ENCODE results near the gene CCDC174.
"Not testable (repeated sequence)": the region's sequence is repeated elsewhere in the genome, so short reads cannot be mapped to it uniquely, and the experiment has no call there.

CCDC174 gene

GRCh38 chr3:14647976-14648955, 3.3 kb upstream of the CCDC174 start:
- no peak for FAIRE-seq
- no peak for DNase-seq (ENCODE audit: extremely low spot score, insufficient read length, low read depth)

GRCh38 chr3:14649466-14649865, 2.1 kb upstream of the CCDC174 start:
- DNase-seq (ENCODE audit: extremely low spot score, insufficient read length, low read depth), result no peak
- FAIRE-seq, result no peak

- DNase-seq (ENCODE audit: extremely low spot score, insufficient read length, low read depth) (no peak), FAIRE-seq (no peak)
Observed at GRCh38 chr3:14650193-14650592, 1.4 kb upstream of the CCDC174 start.

GRCh38 chr3:14652360-14652907, 872 bp downstream of the CCDC174 start:
- not testable (repeated sequence) for DNase-seq (ENCODE audit: extremely low spot score, insufficient read length, low read depth)

GRCh38 chr3:14657579-14657978, 6.0 kb downstream of the CCDC174 start:
- DNase-seq (ENCODE audit: extremely low spot score, insufficient read length, low read depth), result no peak
- FAIRE-seq, result no peak

More at GRCh38 chr3:14652360-14652907, 872 bp downstream of the CCDC174 start:
- not testable (repeated sequence) for FAIRE-seq

- DNase-seq (ENCODE audit: extremely low spot score, insufficient read length, low read depth) (no peak), FAIRE-seq (no peak)
Observed at GRCh38 chr3:14658978-14659377, 7.4 kb downstream of the CCDC174 start.

- no peak for FAIRE-seq
Observed at GRCh38 chr3:14660942-14661341, 9.4 kb downstream of the CCDC174 start.

GRCh38 chr3:14663396-14664135, 12.0 kb downstream of the CCDC174 start:
- FAIRE-seq (no peak), DNase-seq (ENCODE audit: extremely low spot score, insufficient read length, low read depth) (no peak)

More at GRCh38 chr3:14660942-14661341, 9.4 kb downstream of the CCDC174 start:
- DNase-seq (ENCODE audit: extremely low spot score, insufficient read length, low read depth), result no peak

- no peak for FAIRE-seq
- DNase-seq (ENCODE audit: extremely low spot score, insufficient read length, low read depth), result no peak
Observed at GRCh38 chr3:14664170-14664569, 12.6 kb downstream of the CCDC174 start.

GRCh38 chr3:14672588-14672987, 21.0 kb downstream of the CCDC174 start:
- DNase-seq (ENCODE audit: extremely low spot score, insufficient read length, low read depth), result no peak

GRCh38 chr3:14674841-14675240, 23.3 kb downstream of the CCDC174 start, which contains the start of gene C3orf20:
C3orf20 (plus strand) TSS chr3:14675141; CDS start chr3:14682714, 7,573 bp downstream.
- FAIRE-seq, result no peak

More at GRCh38 chr3:14672588-14672987, 21.0 kb downstream of the CCDC174 start:
- FAIRE-seq, result no peak

GRCh38 chr3:14676881-14677280, 25.3 kb downstream of the CCDC174 start:
- no peak for FAIRE-seq
- DNase-seq (ENCODE audit: extremely low spot score, insufficient read length, low read depth), result no peak

More at GRCh38 chr3:14674841-14675240, 23.3 kb downstream of the CCDC174 start, which contains the start of gene C3orf20:
- no peak for DNase-seq (ENCODE audit: extremely low spot score, insufficient read length, low read depth)

- FAIRE-seq (peak; percentile 36), DNase-seq (ENCODE audit: extremely low spot score, insufficient read length, low read depth) (no peak)
Observed at GRCh38 chr3:14678015-14678503, 26.5 kb downstream of the CCDC174 start.

GRCh38 chr3:14680115-14680514, 28.6 kb downstream of the CCDC174 start:
- DNase-seq (ENCODE audit: extremely low spot score, insufficient read length, low read depth) (no peak), FAIRE-seq (no peak)

- DNase-seq (ENCODE audit: extremely low spot score, insufficient read length, low read depth) (no peak), FAIRE-seq (no peak)
Observed at GRCh38 chr3:14680716-14681115, 29.2 kb downstream of the CCDC174 start.

GRCh38 chr3:14684447-14684846, 32.9 kb downstream of the CCDC174 start:
- FAIRE-seq, result no peak
- no peak for DNase-seq (ENCODE audit: extremely low spot score, insufficient read length, low read depth)

GRCh38 chr3:14685179-14685578, 33.6 kb downstream of the CCDC174 start:
- DNase-seq (ENCODE audit: extremely low spot score, insufficient read length, low read depth) (no peak), FAIRE-seq (no peak)

- no peak for DNase-seq (ENCODE audit: extremely low spot score, insufficient read length, low read depth)
- FAIRE-seq, result peak; percentile 51
Observed at GRCh38 chr3:14687360-14687759, 35.8 kb downstream of the CCDC174 start.

- FAIRE-seq, result peak; percentile 29
- no peak for DNase-seq (ENCODE audit: extremely low spot score, insufficient read length, low read depth)
Observed at GRCh38 chr3:14688525-14688924, 37.0 kb downstream of the CCDC174 start.
